Measurements from ENCODE around the gene SURF2. TPM values are rescaled to one million over a fixed set of nuclear protein-coding genes. Genes with fewer than 3 reads are reported as not detected.

SURF2 gene
- total and polyA plus RNA-seq, 9 of the 15 experiments (the other 6 are each of a cell fraction or from before 2014, with no cell fraction given) = 5.5 to 82.5 (median 21.3) TPM

DNA sequence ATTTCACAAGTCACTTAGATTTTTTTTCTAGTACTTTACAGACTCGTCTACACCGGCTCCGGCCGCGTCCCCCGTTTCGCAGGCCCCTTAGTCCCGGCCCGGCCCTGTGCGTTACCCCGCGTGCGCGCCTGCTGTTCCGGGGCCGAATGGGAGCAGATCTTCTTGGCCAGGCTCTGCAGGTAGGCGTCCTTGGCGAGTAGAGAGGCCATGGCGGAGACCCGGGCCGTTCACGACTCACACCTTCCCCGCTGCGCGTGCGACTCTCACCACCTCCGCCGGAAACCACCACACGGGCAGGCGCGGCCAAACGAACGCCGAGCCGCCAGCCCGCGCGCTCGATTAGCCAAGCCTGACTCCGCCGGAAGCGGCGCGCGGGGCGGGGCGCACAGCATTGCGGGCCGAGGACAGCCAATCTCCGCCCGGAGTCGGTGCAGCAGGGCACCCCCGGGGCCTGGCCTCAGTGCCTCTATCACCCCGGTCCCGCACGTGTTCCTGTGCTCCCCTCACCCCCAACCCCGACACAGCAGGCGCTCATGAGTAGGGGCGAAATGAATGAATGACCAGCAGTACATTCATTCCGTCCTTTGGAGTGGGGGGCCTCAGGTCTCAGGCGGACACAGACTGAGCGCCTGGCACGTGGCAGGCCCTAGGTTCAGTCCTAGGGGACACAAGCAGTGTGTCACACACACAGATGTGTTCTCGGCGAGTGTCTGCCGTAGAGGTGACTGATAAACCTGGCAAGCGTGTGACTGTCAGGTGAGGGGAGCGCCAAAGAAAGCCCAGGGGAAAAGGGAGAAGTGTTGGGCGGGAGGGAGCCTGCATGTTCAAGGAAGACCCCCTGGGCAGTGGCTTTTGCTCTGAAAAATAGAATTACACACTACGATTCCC, 20.2 kb upstream of the SURF2 start, which contains the start of gene SURF6 (continued):
- TF ChIP-seq, protein P1, sequence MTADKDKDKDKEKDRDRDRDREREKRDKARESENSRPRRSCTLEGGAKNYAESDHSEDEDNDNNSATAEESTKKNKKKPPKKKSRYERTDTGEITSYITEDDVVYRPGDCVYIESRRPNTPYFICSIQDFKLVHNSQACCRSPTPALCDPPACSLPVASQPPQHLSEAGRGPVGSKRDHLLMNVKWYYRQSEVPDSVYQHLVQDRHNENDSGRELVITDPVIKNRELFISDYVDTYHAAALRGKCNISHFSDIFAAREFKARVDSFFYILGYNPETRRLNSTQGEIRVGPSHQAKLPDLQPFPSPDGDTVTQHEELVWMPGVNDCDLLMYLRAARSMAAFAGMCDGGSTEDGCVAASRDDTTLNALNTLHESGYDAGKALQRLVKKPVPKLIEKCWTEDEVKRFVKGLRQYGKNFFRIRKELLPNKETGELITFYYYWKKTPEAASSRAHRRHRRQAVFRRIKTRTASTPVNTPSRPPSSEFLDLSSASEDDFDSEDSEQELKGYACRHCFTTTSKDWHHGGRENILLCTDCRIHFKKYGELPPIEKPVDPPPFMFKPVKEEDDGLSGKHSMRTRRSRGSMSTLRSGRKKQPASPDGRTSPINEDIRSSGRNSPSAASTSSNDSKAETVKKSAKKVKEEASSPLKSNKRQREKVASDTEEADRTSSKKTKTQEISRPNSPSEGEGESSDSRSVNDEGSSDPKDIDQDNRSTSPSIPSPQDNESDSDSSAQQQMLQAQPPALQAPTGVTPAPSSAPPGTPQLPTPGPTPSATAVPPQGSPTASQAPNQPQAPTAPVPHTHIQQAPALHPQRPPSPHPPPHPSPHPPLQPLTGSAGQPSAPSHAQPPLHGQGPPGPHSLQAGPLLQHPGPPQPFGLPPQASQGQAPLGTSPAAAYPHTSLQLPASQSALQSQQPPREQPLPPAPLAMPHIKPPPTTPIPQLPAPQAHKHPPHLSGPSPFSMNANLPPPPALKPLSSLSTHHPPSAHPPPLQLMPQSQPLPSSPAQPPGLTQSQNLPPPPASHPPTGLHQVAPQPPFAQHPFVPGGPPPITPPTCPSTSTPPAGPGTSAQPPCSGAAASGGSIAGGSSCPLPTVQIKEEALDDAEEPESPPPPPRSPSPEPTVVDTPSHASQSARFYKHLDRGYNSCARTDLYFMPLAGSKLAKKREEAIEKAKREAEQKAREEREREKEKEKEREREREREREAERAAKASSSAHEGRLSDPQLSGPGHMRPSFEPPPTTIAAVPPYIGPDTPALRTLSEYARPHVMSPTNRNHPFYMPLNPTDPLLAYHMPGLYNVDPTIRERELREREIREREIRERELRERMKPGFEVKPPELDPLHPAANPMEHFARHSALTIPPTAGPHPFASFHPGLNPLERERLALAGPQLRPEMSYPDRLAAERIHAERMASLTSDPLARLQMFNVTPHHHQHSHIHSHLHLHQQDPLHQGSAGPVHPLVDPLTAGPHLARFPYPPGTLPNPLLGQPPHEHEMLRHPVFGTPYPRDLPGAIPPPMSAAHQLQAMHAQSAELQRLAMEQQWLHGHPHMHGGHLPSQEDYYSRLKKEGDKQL (CRISPR knock-in tag; IDR thresholded peaks at IDR 0.05; ENCODE audit: borderline replicate concordance) = no peak
- TF ChIP-seq MTF1 (CRISPR knock-in tag; IDR thresholded peaks at IDR 0.05; ENCODE audit: borderline replicate concordance) = no peak
- no peak for TF ChIP-seq DMBX1 (CRISPR knock-in tag; IDR thresholded peaks at IDR 0.05; ENCODE audit: borderline replicate concordance)
- TF ChIP-seq, protein P2, sequence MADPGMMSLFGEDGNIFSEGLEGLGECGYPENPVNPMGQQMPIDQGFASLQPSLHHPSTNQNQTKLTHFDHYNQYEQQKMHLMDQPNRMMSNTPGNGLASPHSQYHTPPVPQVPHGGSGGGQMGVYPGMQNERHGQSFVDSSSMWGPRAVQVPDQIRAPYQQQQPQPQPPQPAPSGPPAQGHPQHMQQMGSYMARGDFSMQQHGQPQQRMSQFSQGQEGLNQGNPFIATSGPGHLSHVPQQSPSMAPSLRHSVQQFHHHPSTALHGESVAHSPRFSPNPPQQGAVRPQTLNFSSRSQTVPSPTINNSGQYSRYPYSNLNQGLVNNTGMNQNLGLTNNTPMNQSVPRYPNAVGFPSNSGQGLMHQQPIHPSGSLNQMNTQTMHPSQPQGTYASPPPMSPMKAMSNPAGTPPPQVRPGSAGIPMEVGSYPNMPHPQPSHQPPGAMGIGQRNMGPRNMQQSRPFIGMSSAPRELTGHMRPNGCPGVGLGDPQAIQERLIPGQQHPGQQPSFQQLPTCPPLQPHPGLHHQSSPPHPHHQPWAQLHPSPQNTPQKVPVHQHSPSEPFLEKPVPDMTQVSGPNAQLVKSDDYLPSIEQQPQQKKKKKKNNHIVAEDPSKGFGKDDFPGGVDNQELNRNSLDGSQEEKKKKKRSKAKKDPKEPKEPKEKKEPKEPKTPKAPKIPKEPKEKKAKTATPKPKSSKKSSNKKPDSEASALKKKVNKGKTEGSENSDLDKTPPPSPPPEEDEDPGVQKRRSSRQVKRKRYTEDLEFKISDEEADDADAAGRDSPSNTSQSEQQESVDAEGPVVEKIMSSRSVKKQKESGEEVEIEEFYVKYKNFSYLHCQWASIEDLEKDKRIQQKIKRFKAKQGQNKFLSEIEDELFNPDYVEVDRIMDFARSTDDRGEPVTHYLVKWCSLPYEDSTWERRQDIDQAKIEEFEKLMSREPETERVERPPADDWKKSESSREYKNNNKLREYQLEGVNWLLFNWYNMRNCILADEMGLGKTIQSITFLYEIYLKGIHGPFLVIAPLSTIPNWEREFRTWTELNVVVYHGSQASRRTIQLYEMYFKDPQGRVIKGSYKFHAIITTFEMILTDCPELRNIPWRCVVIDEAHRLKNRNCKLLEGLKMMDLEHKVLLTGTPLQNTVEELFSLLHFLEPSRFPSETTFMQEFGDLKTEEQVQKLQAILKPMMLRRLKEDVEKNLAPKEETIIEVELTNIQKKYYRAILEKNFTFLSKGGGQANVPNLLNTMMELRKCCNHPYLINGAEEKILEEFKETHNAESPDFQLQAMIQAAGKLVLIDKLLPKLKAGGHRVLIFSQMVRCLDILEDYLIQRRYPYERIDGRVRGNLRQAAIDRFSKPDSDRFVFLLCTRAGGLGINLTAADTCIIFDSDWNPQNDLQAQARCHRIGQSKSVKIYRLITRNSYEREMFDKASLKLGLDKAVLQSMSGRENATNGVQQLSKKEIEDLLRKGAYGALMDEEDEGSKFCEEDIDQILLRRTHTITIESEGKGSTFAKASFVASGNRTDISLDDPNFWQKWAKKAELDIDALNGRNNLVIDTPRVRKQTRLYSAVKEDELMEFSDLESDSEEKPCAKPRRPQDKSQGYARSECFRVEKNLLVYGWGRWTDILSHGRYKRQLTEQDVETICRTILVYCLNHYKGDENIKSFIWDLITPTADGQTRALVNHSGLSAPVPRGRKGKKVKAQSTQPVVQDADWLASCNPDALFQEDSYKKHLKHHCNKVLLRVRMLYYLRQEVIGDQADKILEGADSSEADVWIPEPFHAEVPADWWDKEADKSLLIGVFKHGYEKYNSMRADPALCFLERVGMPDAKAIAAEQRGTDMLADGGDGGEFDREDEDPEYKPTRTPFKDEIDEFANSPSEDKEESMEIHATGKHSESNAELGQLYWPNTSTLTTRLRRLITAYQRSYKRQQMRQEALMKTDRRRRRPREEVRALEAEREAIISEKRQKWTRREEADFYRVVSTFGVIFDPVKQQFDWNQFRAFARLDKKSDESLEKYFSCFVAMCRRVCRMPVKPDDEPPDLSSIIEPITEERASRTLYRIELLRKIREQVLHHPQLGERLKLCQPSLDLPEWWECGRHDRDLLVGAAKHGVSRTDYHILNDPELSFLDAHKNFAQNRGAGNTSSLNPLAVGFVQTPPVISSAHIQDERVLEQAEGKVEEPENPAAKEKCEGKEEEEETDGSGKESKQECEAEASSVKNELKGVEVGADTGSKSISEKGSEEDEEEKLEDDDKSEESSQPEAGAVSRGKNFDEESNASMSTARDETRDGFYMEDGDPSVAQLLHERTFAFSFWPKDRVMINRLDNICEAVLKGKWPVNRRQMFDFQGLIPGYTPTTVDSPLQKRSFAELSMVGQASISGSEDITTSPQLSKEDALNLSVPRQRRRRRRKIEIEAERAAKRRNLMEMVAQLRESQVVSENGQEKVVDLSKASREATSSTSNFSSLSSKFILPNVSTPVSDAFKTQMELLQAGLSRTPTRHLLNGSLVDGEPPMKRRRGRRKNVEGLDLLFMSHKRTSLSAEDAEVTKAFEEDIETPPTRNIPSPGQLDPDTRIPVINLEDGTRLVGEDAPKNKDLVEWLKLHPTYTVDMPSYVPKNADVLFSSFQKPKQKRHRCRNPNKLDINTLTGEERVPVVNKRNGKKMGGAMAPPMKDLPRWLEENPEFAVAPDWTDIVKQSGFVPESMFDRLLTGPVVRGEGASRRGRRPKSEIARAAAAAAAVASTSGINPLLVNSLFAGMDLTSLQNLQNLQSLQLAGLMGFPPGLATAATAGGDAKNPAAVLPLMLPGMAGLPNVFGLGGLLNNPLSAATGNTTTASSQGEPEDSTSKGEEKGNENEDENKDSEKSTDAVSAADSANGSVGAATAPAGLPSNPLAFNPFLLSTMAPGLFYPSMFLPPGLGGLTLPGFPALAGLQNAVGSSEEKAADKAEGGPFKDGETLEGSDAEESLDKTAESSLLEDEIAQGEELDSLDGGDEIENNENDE (IDR thresholded peaks at IDR 0.05; ENCODE audit: low read depth, low read length) = no peak
- TF ChIP-seq NCOA6 (IDR thresholded peaks at IDR 0.05) = no peak
- TF ChIP-seq HEY1 (CRISPR knock-in tag; IDR thresholded peaks at IDR 0.05; ENCODE audit: borderline replicate concordance) = no peak
- TF ChIP-seq DPF2 (IDR thresholded peaks at IDR 0.05) = 0 out of 2 replicates have a peak, but pooled peaks have one; percentile 18
- TF ChIP-seq KLF6 (CRISPR knock-in tag; IDR thresholded peaks at IDR 0.05; ENCODE audit: borderline replicate concordance) = no peak
- TF ChIP-seq ELF1 (tag; IDR thresholded peaks at IDR 0.05) = peak; percentile 91
- TF ChIP-seq SMAD2 (IDR thresholded peaks at IDR 0.05; ENCODE audit: low read depth, low read length) = no peak
